GM20000 (cell line): ENCODE data around the gene GBP7.
A peak's percentile ranks its signal among the peaks of the same experiment; 100 is the strongest.

Experiments
- DNase-seq: peaks from one replicate; pipeline ENCODE4 v3.0.0; 2012; ENCODE audit warnings: low spot score
- TF ChIP-seq, protein P1 (sequence below): IDR thresholded peaks from 2 replicates; pipeline ENCODE4 v1.5.1; 2012; ENCODE audit warnings: mild to moderate bottlenecking, control low read depth; ENCODE audit errors: extremely low read depth, missing control alignments

Gene GBP7

DNA sequence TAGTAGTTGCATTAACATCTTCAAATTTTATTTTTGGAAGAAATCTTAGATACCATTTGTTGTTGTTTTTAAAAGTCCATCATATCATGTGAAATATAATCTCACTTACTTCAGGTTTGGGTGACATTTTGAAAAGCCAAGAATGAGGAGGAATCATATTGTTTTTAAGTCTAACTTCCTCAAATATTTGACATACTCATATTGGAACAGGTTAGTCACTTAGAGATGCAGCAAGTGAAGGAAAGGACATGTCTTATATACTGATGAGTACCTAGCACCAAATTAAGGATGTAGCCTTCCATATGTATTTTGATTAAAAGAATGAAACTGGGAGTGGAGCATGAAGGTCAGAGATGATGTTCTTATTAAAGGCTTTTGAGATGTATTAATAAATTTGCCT is 73.8 kb downstream of the GBP7 start:
- no peak for DNase-seq
- TF ChIP-seq, protein P1, sequence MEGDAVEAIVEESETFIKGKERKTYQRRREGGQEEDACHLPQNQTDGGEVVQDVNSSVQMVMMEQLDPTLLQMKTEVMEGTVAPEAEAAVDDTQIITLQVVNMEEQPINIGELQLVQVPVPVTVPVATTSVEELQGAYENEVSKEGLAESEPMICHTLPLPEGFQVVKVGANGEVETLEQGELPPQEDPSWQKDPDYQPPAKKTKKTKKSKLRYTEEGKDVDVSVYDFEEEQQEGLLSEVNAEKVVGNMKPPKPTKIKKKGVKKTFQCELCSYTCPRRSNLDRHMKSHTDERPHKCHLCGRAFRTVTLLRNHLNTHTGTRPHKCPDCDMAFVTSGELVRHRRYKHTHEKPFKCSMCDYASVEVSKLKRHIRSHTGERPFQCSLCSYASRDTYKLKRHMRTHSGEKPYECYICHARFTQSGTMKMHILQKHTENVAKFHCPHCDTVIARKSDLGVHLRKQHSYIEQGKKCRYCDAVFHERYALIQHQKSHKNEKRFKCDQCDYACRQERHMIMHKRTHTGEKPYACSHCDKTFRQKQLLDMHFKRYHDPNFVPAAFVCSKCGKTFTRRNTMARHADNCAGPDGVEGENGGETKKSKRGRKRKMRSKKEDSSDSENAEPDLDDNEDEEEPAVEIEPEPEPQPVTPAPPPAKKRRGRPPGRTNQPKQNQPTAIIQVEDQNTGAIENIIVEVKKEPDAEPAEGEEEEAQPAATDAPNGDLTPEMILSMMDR = no peak

DNA sequence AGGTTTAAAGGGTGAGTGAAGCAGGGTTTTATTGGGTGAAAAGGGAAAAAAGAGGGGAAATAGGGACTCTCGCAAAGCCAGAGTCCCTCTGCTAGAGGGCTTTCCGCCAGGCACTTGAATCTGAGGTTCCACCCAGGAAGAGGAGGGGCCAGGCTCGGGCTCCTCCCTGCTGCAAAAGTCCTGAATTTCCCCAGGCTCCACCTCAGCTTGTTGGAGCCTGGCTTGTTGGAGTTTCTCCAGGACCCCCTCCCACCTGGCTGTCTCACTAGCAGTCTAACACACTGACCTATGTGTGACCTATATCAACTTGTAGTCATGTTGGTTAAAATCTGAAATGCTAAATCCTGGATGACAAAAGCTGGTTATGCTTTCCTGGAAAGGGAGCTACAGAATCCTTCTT is 75.4 kb downstream of the GBP7 start:
- no peak for DNase-seq
- TF ChIP-seq, protein P1 = no peak

- no peak for DNase-seq
- TF ChIP-seq, protein P1 = no peak
These were observed 76.9 kb downstream of the GBP7 start for GRCh38 chr1:89098857-89099256.

GRCh38 chr1:89095737-89096136 is 80.1 kb downstream of the GBP7 start:
- no peak for DNase-seq
- TF ChIP-seq, protein P1 = no peak

DNA sequence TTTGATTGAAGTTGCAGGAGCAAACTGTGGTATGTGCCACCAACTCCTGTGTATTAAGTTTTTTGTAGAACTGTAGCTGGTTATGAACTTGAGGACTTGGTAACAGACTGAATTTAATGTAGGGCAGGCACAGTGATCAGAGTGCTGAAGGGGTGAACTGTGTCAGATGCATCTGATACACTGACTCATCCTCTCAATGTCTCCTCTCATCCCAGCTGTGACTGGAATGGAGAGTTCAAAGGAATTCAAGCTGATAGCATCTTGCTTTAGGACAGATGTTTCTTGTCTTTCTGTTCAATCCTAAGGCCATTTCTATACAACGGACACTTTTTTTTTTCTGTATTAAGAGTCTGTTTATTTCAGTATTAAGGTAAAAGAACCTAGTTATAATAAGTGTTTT is 85.8 kb downstream of the GBP7 start:
- DNase-seq = no peak
- TF ChIP-seq, protein P1 = no peak

DNA sequence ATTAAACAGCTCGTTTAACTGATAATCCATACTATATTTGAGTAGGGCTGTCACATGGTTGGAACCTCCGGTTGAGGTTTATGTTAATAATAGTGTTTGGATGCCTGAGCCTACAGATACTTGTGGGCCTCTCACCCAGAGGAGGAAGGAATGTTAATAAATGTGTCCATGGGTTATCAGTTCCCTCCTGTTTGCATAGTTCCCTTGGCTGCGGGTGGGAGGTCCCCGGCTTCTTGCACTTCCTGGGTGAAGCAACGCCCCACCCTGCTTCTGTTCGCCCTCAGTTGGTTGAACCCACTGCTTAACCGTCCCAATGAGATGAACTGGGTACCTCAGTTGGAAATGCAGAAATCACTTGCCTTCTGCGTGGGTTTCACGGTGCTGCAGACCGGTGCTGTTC is 87.2 kb downstream of the GBP7 start:
- TF ChIP-seq, protein P1 = no peak
- DNase-seq = no peak

DNA sequence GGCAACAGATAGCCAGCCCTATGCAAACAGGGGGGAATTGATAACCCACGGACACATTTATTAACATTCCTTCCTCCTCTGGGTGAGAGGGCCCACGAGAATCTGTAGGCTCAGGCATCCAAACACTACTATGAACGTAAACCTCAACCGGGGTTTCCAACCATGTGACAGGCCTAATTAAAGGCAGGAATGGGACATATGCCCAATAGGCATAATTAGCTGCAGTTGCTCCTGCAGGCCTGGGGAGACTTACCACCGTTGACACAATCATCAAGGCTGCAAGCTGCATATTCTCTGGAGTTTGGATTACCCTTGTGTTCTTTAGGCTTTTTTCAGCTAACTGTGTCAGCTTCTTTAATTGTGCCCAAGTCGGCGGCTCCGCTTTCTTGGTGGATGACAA is 88.6 kb downstream of the GBP7 start:
- TF ChIP-seq, protein P1 = no peak
- DNase-seq = no peak

DNA sequence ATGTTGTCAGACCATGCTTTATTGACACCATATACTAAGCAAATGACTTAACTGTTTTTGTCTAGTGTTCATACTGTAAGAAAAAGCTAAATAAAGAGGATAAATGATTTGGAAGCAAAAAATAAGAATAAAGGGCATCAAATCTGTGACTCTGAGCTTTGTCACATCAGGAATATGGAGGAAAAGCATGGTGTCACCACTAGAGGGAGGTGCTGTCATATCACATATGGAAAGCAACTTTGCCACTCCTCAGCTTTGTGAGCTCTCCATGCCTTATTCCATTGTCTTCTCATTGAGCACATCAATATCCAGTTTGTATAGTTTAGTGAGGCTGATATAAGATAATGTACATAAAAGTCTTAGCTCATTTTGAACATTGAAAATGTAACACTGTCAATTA is 90.0 kb downstream of the GBP7 start:
- TF ChIP-seq, protein P1 = no peak
- peak; percentile 25 for DNase-seq
